Measurements from ENCODE around the gene PTPRM.

PTPRM gene

DNA sequence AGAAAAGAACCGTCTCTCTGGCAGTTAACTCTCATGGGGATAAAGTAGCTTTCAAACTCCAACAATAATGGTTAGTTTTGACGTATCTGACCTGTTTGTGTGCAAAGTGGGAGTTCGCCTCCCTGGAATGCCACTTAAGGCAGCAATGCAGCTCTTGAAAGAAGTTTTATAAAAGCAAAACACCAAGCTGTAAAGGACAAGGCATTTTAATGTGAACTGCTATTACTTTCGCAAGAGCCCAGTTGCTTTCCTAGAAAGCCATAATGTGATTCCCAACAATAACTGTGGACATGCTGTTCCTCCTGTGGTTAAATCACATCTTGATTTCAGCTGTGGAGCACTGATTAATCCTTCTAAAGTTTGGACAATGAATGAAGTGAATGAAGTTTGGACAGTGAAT, 303.7 kb downstream of the PTPRM start:
- peak; percentile 63 for DNase-seq (ENCODE audit: low read depth)
- TF ChIP-seq, protein P1, sequence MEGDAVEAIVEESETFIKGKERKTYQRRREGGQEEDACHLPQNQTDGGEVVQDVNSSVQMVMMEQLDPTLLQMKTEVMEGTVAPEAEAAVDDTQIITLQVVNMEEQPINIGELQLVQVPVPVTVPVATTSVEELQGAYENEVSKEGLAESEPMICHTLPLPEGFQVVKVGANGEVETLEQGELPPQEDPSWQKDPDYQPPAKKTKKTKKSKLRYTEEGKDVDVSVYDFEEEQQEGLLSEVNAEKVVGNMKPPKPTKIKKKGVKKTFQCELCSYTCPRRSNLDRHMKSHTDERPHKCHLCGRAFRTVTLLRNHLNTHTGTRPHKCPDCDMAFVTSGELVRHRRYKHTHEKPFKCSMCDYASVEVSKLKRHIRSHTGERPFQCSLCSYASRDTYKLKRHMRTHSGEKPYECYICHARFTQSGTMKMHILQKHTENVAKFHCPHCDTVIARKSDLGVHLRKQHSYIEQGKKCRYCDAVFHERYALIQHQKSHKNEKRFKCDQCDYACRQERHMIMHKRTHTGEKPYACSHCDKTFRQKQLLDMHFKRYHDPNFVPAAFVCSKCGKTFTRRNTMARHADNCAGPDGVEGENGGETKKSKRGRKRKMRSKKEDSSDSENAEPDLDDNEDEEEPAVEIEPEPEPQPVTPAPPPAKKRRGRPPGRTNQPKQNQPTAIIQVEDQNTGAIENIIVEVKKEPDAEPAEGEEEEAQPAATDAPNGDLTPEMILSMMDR (conservative IDR thresholded peaks at IDR 0.05; ENCODE audit: low read depth, low read length) = no peak
- no peak overlapping the region for H3K4me3 ChIP-seq (ENCODE audit: low read depth, low read length)

DNA sequence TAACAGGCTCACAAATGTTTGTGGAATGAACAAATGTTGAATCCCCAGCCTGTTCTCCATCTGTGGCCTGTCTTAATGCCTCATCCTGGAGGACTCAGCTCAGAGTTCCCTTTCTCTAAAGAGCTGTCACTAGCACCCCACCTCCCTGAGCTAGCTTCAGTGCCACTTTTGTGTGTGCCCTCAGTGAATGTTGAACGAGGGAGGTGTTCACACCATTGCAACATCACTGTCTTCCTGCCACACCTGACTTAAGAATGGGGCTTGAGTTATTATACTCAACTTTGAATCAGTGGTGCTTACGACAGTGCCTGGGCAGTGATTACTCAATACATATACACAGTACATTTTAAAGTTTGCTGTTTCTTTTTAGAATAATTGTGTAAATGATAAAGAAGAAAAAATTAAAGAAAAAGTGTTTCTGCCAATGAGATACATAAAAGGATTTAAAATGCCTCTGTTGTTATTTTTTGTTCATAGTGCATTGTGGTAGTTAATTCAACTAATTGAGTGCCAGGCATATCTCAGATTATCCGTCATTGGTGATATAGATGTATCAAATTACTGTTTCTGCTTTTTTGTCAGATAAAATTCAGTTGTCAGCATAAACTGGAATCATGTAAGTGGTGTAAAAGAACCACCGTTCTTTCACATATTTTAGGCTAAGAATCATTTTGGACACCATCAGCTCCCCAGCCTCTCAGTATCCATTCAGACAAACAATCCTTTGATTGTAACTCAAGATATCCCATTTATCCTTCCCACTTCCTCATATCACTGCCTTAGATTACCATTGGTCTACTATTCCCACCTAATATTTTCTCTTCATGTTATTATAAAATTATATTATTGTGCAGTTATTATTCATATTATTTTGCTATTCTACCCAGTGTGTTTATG, 304.7 kb downstream of the PTPRM start:
- DNase-seq (ENCODE audit: low read depth) = peak; percentile 62
- no peak overlapping the region for H3K4me3 ChIP-seq (ENCODE audit: low read depth, low read length)
- TF ChIP-seq, protein P1 (conservative IDR thresholded peaks at IDR 0.05; ENCODE audit: low read depth, low read length) = no peak

DNA sequence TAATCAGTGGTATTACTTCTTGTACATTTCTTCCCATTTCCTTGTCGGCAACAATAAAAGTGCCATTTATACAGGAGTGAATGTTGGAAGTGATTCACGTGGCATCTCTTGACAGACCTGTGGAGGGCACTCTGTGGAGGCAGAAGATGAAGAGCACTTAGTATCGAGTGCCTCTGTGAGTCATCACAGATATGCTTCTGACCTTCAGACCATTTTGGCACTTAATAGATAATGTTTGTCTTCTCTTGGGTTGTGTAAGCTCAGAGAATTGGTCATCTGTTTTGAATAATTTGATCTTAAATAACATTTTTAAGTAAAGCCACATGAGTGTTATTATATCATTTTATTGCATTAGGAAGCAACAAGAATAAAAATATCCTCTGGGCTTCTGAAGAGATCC, 305.5 kb downstream of the PTPRM start:
- peak; percentile 51 for DNase-seq (ENCODE audit: low read depth)
- TF ChIP-seq, protein P1 (conservative IDR thresholded peaks at IDR 0.05; ENCODE audit: low read depth, low read length) = peak; percentile 20
- no peak overlapping the region for H3K4me3 ChIP-seq (ENCODE audit: low read depth, low read length)

DNA sequence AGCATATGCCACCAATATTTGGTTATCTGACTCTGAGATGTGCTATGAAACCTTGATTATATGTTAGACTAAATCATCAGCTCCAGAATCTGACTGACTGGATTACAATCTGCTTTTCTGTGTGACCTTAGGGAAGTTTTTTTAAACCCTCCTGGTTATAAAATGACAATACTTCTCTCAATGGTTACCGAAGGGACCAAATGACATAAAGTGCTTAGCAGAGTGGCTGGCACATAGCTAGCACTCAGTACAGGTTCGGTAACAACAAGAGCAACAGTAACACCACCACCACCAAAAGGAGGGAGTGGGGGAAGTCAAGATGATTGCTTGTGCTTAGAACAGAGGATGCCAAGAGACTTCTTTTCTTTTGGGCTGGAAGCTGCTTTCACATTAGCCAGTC, 306.2 kb downstream of the PTPRM start:
- no peak overlapping the region for H3K4me3 ChIP-seq (ENCODE audit: low read depth, low read length)
- no peak for DNase-seq (ENCODE audit: low read depth)
- TF ChIP-seq, protein P1 (conservative IDR thresholded peaks at IDR 0.05; ENCODE audit: low read depth, low read length) = no peak

DNA sequence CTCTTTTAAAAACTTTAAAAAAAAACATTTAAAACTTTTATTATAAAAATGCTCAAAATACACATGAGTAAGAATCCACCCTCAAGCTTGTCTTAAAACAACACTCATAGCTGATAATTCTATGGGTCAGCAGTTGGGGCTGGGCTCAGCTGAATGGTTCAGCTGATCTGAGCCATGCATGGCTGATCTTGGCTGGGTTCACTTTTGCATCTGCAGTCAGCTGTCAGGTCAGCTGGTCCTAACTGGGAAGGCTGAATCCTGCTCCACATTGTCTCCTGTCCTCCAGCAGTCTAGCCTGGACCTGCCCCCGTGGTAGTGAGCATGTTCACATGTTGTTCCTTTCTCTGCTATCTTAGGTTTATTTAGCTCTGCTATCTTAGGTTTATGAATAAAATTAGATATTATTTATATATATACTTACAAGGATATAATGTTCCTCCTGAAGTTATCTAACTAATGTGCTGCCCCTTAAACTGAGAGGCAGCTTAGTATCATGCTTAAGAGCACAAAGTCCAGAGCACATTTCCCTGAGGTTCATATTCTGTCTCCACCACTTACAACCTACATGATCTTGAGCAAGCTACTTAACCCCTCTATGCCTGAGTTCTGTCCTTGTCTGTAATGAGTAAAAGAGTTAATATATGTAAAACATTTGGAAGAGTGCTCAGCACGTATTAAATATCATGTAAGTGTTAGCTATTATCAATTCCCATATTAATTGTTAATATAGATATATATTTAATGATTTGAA, 309.4 kb downstream of the PTPRM start:
- TF ChIP-seq, protein P1 (conservative IDR thresholded peaks at IDR 0.05; ENCODE audit: low read depth, low read length) = no peak
- H3K4me3 ChIP-seq (ENCODE audit: low read depth, low read length) = no peak overlapping the region
- no peak for DNase-seq (ENCODE audit: low read depth)

DNA sequence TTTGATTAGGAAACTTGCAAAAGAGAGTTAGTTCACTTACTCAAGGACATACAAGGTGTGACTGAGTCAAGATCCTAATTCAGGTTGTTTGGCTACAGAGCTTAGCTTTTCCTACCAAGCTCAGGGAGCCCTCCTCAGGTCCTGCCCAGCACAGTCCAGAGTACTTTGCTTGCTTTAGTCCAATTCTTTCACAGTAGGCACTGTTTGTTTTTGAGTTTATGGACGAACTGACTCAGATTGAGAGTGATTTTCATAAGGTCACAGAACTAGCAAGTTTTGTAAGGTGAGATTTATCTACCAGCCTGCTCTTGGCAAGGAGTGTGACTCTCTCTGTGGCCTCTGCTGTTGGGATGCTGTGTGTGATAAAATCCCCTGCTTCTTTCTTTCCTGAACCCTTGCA, 310.5 kb downstream of the PTPRM start:
- DNase-seq (ENCODE audit: low read depth) = peak; percentile 39
- TF ChIP-seq, protein P1 (conservative IDR thresholded peaks at IDR 0.05; ENCODE audit: low read depth, low read length) = peak; percentile 20
- H3K4me3 ChIP-seq (ENCODE audit: low read depth, low read length) = no peak overlapping the region

All from choroid plexus epithelial cell (primary cell).